Activated CD8-positive, alpha-beta memory T cell treated with anti-CD3 and anti-CD28 coated beads, Interleukin-2, amount 10 ng/mL, durations not matched to agents 7 days and 5 days (primary cell): Measurements from ENCODE around the gene AP2M1. TPM values are rescaled to one million over a fixed set of nuclear protein-coding genes. Genes with fewer than 3 reads are reported as not detected.
A peak's percentile ranks its signal among the peaks of the same experiment; 100 is the strongest.

Experiments used
- ATAC-seq: fragments of 150-1000 bp; cut with Tn5 transposase; one replicate; pipeline ENCODE4 v1.10.0; 2021; ENCODE audit warnings: moderate library complexity
- CTCF ChIA-PET: fragments of 350-600 bp; sonication (Branson Sonifier 250); formaldehyde crosslinking; loops from one replicate; lab custom pipeline; 2021; ENCODE audit warnings: antibody characterized with exemption; lab: Charles Lee
- DNase-seq: peaks from one replicate; pipeline ENCODE4 v3.0.0-alpha.2; 2020
- H3K27ac Mint-ChIP-seq: one replicate; pipeline ENCODE4 v1.8.0; 2021; ENCODE audit warnings: mild to moderate bottlenecking, mixed read lengths
- H3K27me3 Mint-ChIP-seq: one replicate; pipeline ENCODE4 v1.8.0; 2021; ENCODE audit warnings: mixed read lengths
- H3K36me3 Mint-ChIP-seq: one replicate; pipeline ENCODE4 v1.8.0; 2021; ENCODE audit warnings: mild to moderate bottlenecking, mixed read lengths
- H3K4me1 Mint-ChIP-seq: one replicate; pipeline ENCODE4 v1.8.0; 2021; ENCODE audit warnings: mixed read lengths
- H3K4me3 Mint-ChIP-seq: one replicate; pipeline ENCODE4 v1.8.0; 2021; ENCODE audit warnings: mild to moderate bottlenecking, moderate library complexity, mixed read lengths
- H3K9me3 Mint-ChIP-seq: one replicate; pipeline ENCODE4 v1.8.0; 2022; ENCODE audit warnings: low read depth, mixed read lengths
- total RNA-seq, 2 experiments: library from RNA; stranded (reverse); gene quantifications; one replicate each; pipeline ENCODE4 v1.2.3, GENCODE V29; 2021

The AP2M1 gene
- total RNA-seq, 2 experiments from 2014 or later, result 218 to 230 TPM

GRCh38 chr3:184176377-184177330, 2.0 kb downstream of the AP2M1 start:
- no peak overlapping the region for H3K27ac Mint-ChIP-seq
- DNase-seq (no peak), ATAC-seq (no peak)
- peaks cover 23% of the 10 kb centered on the region for H3K36me3 Mint-ChIP-seq
- H3K4me1 Mint-ChIP-seq, result peaks cover 27% of the 10 kb centered on the region
- H3K9me3 Mint-ChIP-seq, result no peaks in the 10 kb centered on the region
- H3K27me3 Mint-ChIP-seq, result no peaks in the 10 kb centered on the region
- H3K4me3 Mint-ChIP-seq, result peak overlapping the region; percentile 95
- CTCF ChIA-PET, result no interaction called here

GRCh38 chr3:184177331-184177731, 2.7 kb downstream of the AP2M1 start:
- Mint-ChIP-seq H3K4me3 (no peak overlapping the region), H3K4me1 (peaks cover 27% of the 10 kb centered on the region), H3K9me3 (no peaks in the 10 kb centered on the region), H3K27me3 (no peaks in the 10 kb centered on the region), H3K36me3 (peaks cover 24% of the 10 kb centered on the region), H3K27ac (no peak overlapping the region)
- CTCF ChIA-PET, result no interaction called here
- no peak for ATAC-seq
- no peak for DNase-seq

GRCh38 chr3:184177767-184178306, 3.2 kb downstream of the AP2M1 start:
- no peaks in the 10 kb centered on the region for H3K27me3 Mint-ChIP-seq
- no peak overlapping the region for H3K4me3 Mint-ChIP-seq
- no peak overlapping the region for H3K27ac Mint-ChIP-seq
- DNase-seq, result no peak
- CTCF ChIA-PET, result no interaction called here
- no peak for ATAC-seq
- H3K4me1 Mint-ChIP-seq, result peaks cover 27% of the 10 kb centered on the region
- H3K9me3 Mint-ChIP-seq, result no peaks in the 10 kb centered on the region
- H3K36me3 Mint-ChIP-seq, result peaks cover 28% of the 10 kb centered on the region

- CTCF ChIA-PET, result no interaction called here
- no peaks in the 10 kb centered on the region for H3K9me3 Mint-ChIP-seq
- no peaks in the 10 kb centered on the region for H3K27me3 Mint-ChIP-seq
- peaks cover 35% of the 10 kb centered on the region for H3K36me3 Mint-ChIP-seq
- H3K27ac Mint-ChIP-seq, result no peak overlapping the region
- DNase-seq (no peak), ATAC-seq (no peak)
- no peak overlapping the region for H3K4me3 Mint-ChIP-seq
- H3K4me1 Mint-ChIP-seq, result peaks cover 26% of the 10 kb centered on the region
Observed at GRCh38 chr3:184178521-184179138, 4.0 kb downstream of the AP2M1 start.

GRCh38 chr3:184180165-184180564, 5.5 kb downstream of the AP2M1 start:
- H3K4me3 Mint-ChIP-seq, result no peak overlapping the region
- DNase-seq (no peak), ATAC-seq (no peak)
- peaks cover 42% of the 10 kb centered on the region for H3K36me3 Mint-ChIP-seq
- no peak overlapping the region for H3K27ac Mint-ChIP-seq
- H3K9me3 Mint-ChIP-seq, result no peaks in the 10 kb centered on the region
- CTCF ChIA-PET, result interaction anchor here (1.4 kb wide), 1 partner anchor 163 kb away, joined by 3 read pairs; the partner anchor contains the start of gene ABCC5
- H3K4me1 Mint-ChIP-seq, result peaks cover 24% of the 10 kb centered on the region
- H3K27me3 Mint-ChIP-seq, result no peaks in the 10 kb centered on the region

GRCh38 chr3:184181596-184181995, 6.9 kb downstream of the AP2M1 start:
- CTCF ChIA-PET, result no interaction called here
- H3K9me3 Mint-ChIP-seq, result no peaks in the 10 kb centered on the region
- no peaks in the 10 kb centered on the region for H3K27me3 Mint-ChIP-seq
- H3K4me3 Mint-ChIP-seq, result no peak overlapping the region
- H3K4me1 Mint-ChIP-seq, result peaks cover 17% of the 10 kb centered on the region
- peaks cover 42% of the 10 kb centered on the region for H3K36me3 Mint-ChIP-seq
- DNase-seq, result no peak
- H3K27ac Mint-ChIP-seq, result no peak overlapping the region
- no peak for ATAC-seq

- Mint-ChIP-seq H3K4me3 (no peak overlapping the region), H3K27me3 (no peaks in the 10 kb centered on the region), H3K27ac (no peak overlapping the region), H3K9me3 (no peaks in the 10 kb centered on the region), H3K36me3 (peaks cover 42% of the 10 kb centered on the region), H3K4me1 (peaks cover 24% of the 10 kb centered on the region)
- ATAC-seq, result no peak
- DNase-seq, result no peak
- CTCF ChIA-PET, result interaction anchor here (1.0 to 3.4 kb wide), 3 partner anchors 9 to 122 kb away, joined by 3 to 20 read pairs (median 6); partner anchors contain the start of gene AP2M1
Observed at GRCh38 chr3:184183679-184184078, 9.0 kb downstream of the AP2M1 start.

GRCh38 chr3:184184546-184185230, 10.0 kb downstream of the AP2M1 start:
- H3K36me3 Mint-ChIP-seq, result peaks cover 43% of the 10 kb centered on the region
- peaks cover 26% of the 10 kb centered on the region for H3K4me1 Mint-ChIP-seq
- CTCF ChIA-PET, result interaction anchor here (1.6 to 3.4 kb wide), 3 partner anchors 10 to 65 kb away, joined by 5 to 20 read pairs (median 6); partner anchors contain the start of genes AP2M1 and EEF1AKMT4
- DNase-seq (no peak), ATAC-seq (no peak)
- H3K4me3 Mint-ChIP-seq, result peak overlapping the region; percentile 86
- peak overlapping the region; percentile 91 for H3K27ac Mint-ChIP-seq
- no peaks in the 10 kb centered on the region for H3K9me3 Mint-ChIP-seq
- no peaks in the 10 kb centered on the region for H3K27me3 Mint-ChIP-seq

GRCh38 chr3:184185461-184186183, 11.0 kb downstream of the AP2M1 start:
- CTCF ChIA-PET, result interaction anchor here (0.8 to 3.4 kb wide), 6 partner anchors 11 to 301 kb away, joined by 3 to 20 read pairs (median 3); partner anchors contain the start of genes ABCC5, AP2M1, EEF1AKMT4 and PARL
- Mint-ChIP-seq H3K9me3 (no peaks in the 10 kb centered on the region), H3K27ac (peak overlapping the region; percentile 91), H3K27me3 (no peaks in the 10 kb centered on the region), H3K4me1 (peaks cover 30% of the 10 kb centered on the region), H3K4me3 (peak overlapping the region; percentile 86), H3K36me3 (peaks cover 44% of the 10 kb centered on the region)
- ATAC-seq (peak; percentile 96), DNase-seq (peak; percentile 99)

- Mint-ChIP-seq H3K27me3 (no peaks in the 10 kb centered on the region), H3K4me3 (peak within 1 kb of the TSS; percentile 86), H3K4me1 (peaks cover 30% of the 10 kb centered on the region), H3K27ac (peak within 1 kb of the TSS; percentile 91), H3K36me3 (peaks cover 40% of the 10 kb centered on the region), H3K9me3 (no peaks in the 10 kb centered on the region)
- DNase-seq (no peak), ATAC-seq (no peak)
- CTCF ChIA-PET, result interaction anchor here (0.7 to 3.4 kb wide), 7 partner anchors 12 to 302 kb away, joined by 3 to 20 read pairs (median 3); partner anchors contain the start of genes ABCC5, AP2M1, EIF2B5 and PARL
Observed at GRCh38 chr3:184186184-184186901, 11.7 kb downstream of the AP2M1 start, which contains the start of gene ABCF3. TSS of gene ABCF3 (plus strand) at chr3:184186199. CDS start at chr3:184186208, 9 bp downstream.

GRCh38 chr3:184186902-184187207, 12.2 kb downstream of the AP2M1 start:
- peak overlapping the region; percentile 86 for H3K4me3 Mint-ChIP-seq
- no peaks in the 10 kb centered on the region for H3K9me3 Mint-ChIP-seq
- CTCF ChIA-PET, result interaction anchor here (0.7 to 3.4 kb wide), 3 partner anchors 41 to 65 kb away, joined by 3 to 20 read pairs (median 3); partner anchors contain the start of gene EIF2B5
- H3K27ac Mint-ChIP-seq, result peak overlapping the region; percentile 91
- H3K4me1 Mint-ChIP-seq, result peaks cover 30% of the 10 kb centered on the region
- DNase-seq (no peak), ATAC-seq (no peak)
- no peaks in the 10 kb centered on the region for H3K27me3 Mint-ChIP-seq
- peaks cover 36% of the 10 kb centered on the region for H3K36me3 Mint-ChIP-seq

GRCh38 chr3:184188080-184188479, 13.4 kb downstream of the AP2M1 start:
- no peak overlapping the region for H3K4me3 Mint-ChIP-seq
- peaks cover 33% of the 10 kb centered on the region for H3K36me3 Mint-ChIP-seq
- no peak overlapping the region for H3K27ac Mint-ChIP-seq
- H3K27me3 Mint-ChIP-seq, result no peaks in the 10 kb centered on the region
- DNase-seq (no peak), ATAC-seq (no peak)
- CTCF ChIA-PET, result interaction anchor here (1.0 kb wide), 1 partner anchor 55 kb away, joined by 3 read pairs; no protein-coding TSS in a partner anchor
- peaks cover 30% of the 10 kb centered on the region for H3K4me1 Mint-ChIP-seq
- H3K9me3 Mint-ChIP-seq, result no peaks in the 10 kb centered on the region
